Activated CD4-positive, alpha-beta T cell treated with anti-CD3 and anti-CD28 coated beads, Interleukin-2, Interleukin-4, amounts not matched to agents 100 ng/mL and 50 ng/mL, durations not matched to agents 16 hours and 8 hours (primary cell): ENCODE results near the gene EIF5AL1.
"Not testable (repeated sequence)": the region's sequence is repeated elsewhere in the genome, so short reads cannot be mapped to it uniquely, and the experiment has no call there.

Experiments
- DNase-seq: peaks from one replicate; pipeline ENCODE4 v3.0.0-alpha.2; 2020; ENCODE audit warnings: low spot score

The EIF5AL1 gene

DNA sequence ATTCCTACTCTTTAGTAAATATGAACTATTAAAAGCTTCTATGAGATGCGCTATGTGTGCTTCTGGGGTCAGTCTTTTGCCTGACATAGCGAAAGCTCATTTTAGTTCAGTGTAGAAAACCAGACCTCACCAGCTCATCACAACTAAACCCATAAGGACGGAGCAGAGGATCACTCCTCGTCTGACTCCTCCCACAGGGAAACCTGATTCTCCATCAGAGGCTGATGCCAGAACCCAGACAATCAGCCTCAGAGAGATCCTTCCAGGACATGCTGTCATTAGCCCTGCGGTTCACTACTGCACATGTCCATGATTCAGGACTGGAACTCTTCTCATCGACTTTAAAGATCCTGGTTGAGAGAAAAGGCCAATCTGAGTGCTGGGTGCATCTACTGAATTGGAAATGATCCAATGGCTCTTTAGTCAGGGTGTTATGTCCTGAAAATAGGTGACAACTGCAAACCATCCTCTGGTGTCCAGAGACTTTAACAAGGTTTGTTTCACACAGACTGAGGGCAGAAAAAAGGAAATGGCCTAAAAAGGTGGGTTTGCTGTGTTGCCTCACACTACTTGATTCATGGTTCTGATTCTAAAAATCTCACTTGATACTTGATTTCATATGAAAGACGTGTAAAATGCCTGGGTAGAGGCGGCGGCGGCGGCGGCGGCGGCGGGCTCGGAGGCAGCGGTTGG, at the start of gene EIF5AL1:
TSS of gene EIF5AL1 (plus strand) at position 643 of the 693 bp plus-strand sequence. CDS start 117 bp downstream, outside the sequence.
- DNase-seq: not testable (repeated sequence)

DNA sequence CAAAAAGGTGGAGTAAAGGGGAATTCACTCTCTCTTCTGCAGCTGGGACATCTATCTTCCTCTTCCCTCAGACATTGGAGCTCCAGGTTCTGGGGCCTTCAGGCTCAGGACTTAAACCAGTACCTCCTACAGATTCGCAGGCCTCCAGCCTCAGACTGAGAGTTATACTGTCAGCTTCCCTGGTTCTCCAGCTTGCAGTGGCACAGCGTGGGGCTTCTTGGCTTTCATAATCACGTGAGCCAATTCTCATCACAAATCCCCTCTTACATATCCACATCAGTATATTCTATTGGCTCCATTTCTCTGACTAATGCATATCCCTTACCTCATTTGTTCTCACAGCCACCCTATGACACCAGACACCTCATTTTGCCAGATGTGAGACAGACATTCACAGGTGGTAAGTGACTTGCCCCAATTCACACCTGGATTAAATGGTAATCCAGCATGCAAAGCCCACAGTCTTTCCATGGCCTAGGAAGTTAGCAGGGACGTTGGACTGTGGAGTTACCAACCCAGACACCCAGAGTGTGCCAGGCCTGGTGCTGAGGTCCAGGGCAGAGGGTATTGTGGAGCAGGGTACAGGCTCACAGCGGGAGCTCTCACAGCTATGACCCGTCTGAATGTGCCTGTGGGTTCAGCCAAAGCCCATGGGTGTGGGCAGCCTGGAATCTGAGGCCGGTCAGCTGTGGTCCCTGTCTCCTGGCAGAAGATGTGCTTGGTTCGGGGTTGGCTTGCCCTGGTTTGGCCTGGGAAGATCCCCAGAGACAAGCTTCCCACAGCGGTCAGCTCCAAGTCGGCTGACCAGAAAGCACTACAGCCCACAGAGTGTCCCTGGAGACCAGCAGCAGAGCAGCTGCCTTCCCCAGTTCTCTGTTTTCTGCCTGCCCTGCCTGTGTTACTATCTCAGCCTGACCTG, 48.5 kb upstream of the EIF5AL1 start:
- DNase-seq: no peak

DNA sequence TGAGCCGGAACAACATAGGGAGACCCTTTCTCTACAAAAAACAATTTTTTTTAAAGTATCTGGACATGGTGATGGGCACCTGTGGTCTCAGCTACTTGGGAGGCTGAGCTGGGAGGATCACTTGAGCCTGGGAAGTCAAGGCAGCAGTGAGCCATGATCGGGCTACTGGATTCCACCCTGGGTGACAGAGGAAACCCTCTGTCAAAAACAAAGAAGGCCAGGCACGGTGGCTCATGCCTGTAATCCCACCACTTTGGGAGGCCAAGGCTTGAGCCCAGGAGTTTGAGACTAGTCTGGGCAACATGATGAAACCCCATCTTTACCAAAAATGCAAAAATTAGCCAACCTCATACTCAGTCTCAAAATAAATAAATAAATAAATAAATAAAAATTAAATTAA, 47.0 kb upstream of the EIF5AL1 start:
- DNase-seq: no peak

DNA sequence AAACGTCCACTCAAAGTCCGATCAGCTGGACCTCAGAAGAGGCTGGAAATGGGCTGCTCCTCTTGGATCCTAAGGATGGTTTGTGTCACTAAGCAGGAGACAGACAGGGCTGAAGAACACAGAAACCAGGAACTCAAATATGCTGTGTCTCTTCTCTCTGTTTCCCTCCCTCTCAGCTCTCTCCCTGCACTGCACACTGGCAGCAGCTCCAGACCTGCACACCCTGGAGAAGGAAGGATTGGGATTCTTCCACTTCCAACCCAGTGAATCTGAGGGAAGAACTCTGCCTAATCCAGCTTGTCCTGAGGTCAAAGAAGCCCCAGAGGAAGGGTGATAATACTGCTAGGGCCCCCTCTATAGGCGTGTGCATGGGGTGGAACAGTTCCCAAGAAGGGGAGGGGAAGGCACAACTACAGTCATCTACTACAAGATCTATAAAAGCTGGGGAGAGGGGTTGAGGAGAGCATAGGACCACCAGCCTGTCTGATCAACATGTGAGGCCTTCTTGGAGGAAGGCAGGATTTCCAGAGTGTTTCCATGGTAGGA, 44.2 kb upstream of the EIF5AL1 start:
- DNase-seq: no peak

DNA sequence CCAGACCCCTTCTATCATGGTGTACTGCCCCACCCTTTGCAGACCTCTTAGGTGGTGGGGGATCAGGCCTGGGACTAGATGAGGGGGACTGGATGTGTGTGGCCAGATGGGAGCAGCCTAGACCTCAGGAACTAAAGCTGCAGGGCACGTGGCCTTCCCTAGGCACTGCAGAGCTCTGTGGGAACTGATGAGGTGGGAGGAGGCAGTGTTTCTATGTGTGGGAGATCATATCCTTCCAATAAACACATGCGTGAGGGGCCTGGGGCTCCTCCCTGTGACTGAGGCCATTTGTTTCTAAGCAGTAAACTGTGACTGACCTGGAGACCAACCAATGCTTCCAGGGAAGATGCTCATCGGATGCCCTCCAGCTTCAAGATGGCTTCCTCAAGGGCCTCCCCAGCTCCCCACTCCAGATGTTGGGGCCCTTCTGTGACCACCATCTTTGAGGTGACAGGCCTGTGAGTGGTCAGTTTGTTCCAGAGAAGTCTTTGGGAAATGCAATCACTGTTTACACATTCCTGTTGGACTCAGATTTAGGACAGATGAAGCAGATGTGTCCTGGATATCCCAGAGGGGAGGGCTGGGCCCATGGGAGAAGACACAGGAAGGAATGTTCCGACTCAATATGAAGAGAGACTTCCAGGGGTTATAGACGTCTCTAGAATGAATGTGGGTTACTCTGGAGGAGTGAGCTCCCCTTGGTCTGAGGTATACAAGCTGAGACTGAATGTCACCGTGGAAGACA, 43.3 kb upstream of the EIF5AL1 start:
- no peak for DNase-seq

DNA sequence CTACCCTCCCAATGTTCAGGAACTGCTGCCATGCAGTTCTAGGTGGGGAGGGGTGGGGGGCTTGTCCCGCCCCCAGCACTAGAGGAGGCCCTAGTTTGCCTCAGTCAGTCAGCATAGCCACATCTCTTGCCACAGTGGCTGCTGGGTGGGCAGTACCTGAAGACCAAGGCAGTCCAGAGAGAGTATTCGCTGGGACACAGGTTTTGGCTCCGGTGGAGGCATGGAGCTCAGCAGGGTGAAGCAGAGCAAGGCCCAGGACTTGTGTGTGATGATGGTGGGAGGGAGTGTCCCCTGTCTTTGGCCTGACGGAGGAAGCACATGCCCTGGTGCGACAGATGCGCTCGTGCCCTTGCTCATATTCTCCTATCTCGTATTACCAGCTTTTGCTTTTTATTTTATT, 42.2 kb upstream of the EIF5AL1 start:
- DNase-seq: no peak

DNA sequence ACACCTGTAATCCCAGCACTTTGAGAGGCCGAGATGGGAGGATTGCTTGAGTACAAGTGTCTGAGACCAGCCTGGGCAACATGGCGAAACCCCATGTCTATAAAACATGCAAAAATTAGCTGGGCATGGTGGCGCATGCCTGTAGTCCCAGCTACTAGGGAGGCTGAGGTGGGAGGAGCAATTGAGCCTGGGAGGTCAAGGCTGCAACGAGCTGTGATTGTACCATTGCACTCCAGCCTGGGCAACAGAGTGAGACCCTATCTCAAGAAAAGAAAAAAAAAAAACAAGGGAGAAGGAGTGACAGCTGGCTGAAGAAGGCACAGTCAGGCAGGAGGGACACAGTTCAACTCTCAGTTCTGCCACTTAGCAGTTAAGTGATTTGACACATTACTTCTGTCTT, 40.6 kb upstream of the EIF5AL1 start:
- no peak for DNase-seq

DNA sequence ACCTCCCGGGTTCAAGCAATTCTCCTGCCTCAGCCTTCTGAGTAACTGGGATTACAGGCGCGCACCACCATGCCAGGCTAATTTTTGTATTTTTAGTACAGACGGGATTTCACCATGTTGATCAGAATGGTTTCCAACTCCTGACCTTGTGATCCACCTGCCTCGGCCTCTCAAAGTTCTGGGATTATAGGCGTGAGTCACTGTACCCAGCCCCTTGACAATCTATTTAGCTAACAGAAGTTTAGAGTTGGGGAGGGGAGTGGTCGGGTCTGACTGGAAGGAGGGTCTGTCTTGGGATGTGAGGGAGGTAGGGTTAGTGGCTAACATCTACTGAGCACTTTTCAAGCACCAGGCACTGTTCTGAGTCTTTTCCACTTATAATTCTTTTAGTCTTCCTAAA, 39.9 kb upstream of the EIF5AL1 start:
- DNase-seq: no peak

DNA sequence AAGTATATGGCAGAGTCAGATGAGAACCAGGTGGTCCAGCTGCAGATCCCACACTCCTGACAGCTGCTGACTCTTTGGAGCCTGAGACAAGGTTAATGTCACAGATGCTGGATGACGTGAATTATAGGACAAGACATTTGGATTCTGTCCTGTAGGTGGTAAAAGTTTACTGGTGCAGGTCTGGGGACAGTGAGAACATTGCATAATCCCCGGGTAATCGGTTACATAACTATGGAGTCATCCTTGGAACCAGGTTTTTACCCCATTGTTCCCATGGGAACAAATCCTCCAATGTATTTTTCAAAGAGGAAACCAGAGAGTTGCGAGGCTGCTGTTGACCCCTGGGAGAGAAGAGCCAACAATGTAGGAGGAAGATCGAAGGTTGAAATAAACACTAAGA, 39.4 kb upstream of the EIF5AL1 start:
- DNase-seq: no peak

DNA sequence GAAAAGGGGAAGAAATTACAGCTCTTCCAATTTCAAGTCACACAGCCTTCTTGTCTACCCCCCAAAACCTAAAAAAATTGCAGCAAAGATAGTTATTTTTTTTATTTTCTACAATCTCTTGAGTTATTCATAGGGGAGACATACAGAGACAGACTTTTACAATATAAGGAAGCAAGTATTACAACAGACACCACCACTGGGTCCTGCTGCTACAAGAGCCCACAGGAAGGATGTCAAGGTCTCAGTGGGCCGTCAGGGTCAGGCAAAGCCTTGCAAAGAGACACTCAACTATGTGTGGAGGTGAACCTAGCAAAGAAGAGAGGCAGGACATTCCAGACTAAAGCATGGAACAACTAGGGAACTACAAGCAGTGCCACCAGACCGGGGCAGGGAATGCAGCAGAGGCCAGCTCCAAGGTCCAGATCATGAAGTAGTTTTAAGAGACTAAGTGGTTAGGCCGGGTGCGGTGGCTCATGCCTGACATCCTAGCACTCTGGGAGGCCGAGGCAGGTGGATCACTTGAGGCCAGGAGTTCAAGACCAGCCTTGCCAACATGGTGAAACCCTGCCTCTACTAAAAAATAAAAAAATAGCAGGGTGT, 38.7 kb upstream of the EIF5AL1 start:
- DNase-seq: no peak

DNA sequence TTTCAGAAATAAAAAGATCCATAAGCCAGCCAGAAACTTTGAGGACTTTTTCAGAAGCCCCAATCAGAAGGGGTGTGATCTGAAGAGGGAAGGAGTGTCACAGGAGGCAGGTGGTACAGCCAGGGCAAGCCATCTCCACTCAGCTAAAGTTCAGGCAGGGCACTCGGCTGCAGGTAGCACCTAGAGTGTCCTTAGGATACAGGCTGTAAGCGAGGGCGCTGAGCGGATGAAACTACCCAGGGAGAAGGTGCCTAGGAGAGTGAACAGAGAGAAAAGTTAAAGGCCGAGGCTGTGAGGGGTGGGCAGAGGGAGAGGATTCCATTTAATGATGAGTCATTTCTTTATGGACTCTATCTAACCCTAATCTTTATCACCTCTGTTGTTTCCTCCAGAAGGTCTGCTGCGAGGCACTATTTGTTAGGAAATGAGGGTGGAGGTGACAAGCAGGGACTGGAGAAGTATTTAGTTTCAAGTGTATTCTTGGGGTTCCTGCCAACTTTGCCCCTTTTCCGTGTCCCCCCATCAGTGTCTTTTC, 37.1 kb upstream of the EIF5AL1 start:
- DNase-seq: no peak

DNA sequence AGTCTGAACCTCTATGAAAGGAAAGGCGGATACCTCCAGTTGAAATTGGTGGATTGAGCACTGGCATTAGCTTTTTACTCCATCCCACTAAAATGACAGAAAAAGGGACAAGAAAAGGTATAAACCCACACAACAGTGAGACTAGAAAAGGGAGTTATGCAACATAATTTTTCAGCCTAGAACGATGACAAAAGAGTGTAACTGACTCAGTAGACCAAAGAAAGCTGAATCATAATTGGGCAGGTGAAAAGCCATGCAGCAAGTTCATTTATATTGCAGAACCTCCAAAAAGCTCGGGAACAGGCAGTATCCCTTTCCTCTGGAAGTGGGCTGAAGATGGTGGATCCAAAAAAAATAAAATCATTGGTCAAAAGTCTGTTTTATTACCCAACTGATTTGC, 36.5 kb upstream of the EIF5AL1 start:
- DNase-seq: no peak

DNA sequence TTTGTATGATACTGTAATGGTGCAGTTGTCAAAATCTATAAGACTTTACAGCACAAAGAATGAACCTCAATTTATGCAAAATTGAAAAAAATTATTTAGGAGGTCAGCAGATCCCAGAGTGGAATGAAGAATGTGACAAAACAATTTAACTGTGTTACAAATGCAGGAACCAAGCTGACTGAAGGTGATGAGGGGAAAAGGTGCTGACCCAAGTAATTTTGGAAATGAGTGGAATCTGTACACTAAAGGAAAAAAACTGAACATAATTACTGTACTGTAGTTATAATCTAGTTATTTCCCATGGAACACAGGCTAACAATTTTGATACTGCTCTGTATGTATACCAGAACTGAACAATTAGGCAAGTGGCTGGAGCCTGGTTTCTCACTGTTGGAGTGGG, 35.7 kb upstream of the EIF5AL1 start:
- no peak for DNase-seq

DNA sequence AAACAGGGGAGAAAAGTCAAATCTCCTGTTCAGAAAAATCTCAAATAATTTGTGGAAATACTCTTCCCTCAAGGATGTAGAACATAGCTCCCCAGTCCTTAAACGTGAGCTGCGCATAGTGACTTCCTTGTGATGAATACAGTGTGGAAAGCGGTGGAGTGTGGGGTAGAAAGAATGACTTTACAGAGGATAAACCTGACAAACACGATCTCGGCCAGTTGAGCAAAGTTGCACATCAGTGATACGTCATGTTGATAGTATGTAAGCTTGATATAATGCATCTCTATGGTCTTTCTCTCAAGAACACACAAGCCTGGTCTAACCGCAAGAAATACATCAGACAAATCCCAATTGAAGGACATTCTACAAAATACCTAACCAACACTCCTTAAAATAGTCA, 34.9 kb upstream of the EIF5AL1 start:
- DNase-seq: no peak

DNA sequence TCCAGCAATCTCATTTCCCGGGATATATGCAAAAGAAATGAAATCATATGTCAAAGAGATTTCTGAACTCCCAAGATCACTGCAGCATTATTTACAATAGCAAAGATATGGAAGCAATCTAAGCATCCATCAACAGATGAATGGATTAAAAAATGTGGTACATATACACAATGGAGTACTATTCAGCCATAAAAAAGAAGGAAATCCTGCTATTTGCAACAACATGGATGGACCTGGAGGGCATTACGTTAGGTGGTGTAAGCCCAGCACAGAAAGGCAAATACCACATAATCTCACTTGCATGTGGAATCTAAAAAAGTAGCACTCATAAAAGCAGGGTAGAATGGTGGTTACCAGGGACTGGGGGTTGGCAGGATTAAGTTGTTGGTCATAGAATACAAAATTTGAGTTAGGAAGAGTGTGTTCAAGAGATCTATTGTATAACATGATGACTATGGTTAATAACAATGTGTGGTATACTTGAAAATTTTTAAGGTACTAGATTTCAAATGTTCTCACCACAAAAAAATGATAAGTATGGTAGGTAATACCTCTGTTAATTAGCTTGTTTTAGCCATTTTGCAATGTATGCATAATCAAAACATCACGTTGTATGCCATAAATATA, 32.9 kb upstream of the EIF5AL1 start:
- no peak for DNase-seq

DNA sequence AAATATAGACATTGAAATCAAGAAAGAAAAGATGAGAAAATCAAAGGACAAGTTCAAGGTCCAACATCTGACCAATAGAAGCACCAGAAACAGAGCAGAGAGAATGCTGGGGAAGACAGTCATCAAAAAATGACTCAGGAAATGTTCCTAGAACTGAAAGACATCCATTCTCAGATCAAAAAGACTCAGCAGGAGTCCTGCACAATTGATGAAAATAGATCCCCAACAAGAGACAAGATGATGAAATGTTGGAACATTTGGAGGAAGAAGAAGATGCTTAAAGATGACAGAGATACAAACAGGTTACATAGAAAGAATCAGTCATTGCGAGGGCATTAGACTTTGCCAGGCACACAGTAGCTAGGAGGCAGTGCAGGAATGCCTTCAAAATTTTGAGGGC, 30.0 kb upstream of the EIF5AL1 start:
- DNase-seq: no peak

DNA sequence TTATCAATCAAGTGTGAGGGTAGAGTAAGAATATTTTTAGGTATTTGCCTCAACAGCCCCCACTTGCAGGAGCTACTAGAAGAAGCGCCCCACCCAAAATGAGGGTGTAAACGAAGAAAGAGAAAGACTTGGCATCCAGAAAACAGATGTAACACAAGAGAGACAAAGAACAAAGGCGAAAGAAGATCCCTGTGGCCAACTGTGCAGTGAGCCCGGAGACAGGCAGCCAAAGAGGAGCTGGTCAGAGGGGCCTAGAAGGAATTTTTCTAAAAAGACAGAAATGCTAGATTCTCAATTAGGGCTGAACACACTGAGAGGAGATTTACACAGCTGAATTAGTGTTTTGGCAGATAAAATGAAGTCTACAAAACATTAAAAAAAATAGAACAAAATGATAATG, 29.6 kb upstream of the EIF5AL1 start:
- DNase-seq: no peak

DNA sequence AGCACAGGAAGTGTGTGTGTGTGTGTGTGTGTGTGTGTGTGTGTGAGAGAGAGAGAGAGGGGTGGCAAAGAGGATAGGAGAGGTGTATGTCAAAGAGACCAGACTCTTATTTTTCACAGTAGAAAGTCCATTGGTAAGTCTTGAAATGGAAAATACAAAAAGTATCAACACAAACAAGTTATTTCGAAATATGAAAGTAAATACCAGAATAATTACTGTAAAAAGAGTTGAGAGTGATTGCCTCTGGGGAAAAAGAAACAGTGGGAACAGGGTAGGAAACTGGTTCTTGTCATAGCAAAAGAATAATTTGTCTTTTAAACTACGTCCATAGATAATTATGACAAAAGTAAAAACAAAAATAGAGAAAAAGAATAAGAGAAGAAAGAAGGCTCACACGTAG, 29.0 kb upstream of the EIF5AL1 start:
- no peak for DNase-seq

DNA sequence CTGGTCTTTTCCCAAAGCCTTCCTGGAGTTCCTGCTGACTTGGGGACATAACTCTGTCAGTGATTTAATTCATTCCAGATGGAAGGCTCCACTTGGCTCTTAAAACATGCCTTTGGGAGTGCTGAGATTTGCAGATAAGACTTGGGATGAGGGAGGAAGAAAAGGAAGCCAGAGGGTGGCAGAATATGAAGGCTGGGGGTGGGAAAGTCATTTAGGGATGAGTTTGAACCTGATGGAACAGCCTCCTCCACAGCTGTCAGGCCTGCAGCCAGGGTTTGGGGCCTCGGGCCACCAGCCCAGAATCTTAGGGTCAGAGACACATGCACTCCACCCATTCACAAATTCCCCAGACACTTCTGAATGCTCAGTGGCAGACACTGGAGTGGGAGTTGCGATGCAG, 28.4 kb upstream of the EIF5AL1 start:
- no peak for DNase-seq

DNA sequence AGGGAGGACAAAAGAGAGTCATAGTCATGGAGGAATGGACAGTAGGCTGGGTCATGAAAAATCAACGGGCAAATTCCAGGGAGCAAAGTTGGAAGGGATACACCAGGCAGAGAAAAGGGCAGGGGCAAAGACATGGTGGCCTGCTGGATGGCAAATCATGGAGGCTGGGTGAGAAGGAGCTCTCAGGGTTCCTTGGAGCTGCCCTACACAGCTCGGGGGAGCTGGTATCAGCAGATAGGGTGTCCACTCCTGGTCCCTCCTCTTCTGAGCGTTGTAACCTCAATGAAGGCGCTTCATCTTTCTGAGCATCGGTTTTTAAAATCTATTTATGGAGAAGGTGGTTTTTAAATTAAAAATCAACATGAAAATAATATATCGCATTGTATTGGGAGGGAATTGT, 27.9 kb upstream of the EIF5AL1 start:
- no peak for DNase-seq
